Esophagus muscularis mucosa (tissue), 3 donors: ENCODE data around the gene CBFA2T2.

Experiments
- CTCF ChIP-seq, 3 experiments: fragments of 200-600 bp in 2 of 3; fragments of 450-650 bp in 1 of 3; sonication (generic) in 2 of 3; IDR thresholded peaks; one replicate each; pipeline ENCODE4 v1.5.1; 2017 to 2019; ENCODE audit warnings: antibody characterized with exemption in 3 of 3, mild to moderate bottlenecking in 2 of 3, moderate library complexity in 1 of 3
- POLR2A ChIP-seq: fragments of 450-650 bp; IDR thresholded peaks from one replicate; pipeline ENCODE4 v1.6.1; 2017; ENCODE audit warnings: antibody characterized with exemption, moderate library complexity, mild to moderate bottlenecking, low read depth
- POLR2AphosphoS5 ChIP-seq, 2 donors: sonication (generic); formaldehyde crosslinking; IDR thresholded peaks; one replicate each; pipeline ENCODE4 v1.6.1; 2017; ENCODE audit warnings: antibody characterized with exemption in 2 of 2

GRCh38 chr20:33474097-33474873 is 15.6 kb upstream of the CBFA2T2 start:
- TF ChIP-seq CTCF (IDR thresholded peaks at IDR 0.05) (no peak), POLR2AphosphoS5 (IDR thresholded peaks at IDR 0.05) (no peak), POLR2A (no peak)
